ENCODE results near the gene MST1R.

- TF ChIP-seq GATA1 (IDR thresholded peaks at IDR 0.05; ENCODE audit: low read depth, low read length) (no peak), POLR2A (IDR thresholded peaks at IDR 0.05; ENCODE audit: low read length) (no peak)
Measured at GRCh38 chr3:49844464-49845183, 59.0 kb downstream of the MST1R start.

Data from erythroblast (primary cell).